Activated CD4-positive, alpha-beta T cell treated with anti-CD3 and anti-CD28 coated beads, Interleukin-2, amount 50 U/mL, for 16 hours (primary cell): ENCODE results near the gene PROM2.

ENCODE experiments used
- DNase-seq: peaks from one replicate; pipeline ENCODE4 v3.0.0-alpha.2; 2020

The PROM2 gene

DNA sequence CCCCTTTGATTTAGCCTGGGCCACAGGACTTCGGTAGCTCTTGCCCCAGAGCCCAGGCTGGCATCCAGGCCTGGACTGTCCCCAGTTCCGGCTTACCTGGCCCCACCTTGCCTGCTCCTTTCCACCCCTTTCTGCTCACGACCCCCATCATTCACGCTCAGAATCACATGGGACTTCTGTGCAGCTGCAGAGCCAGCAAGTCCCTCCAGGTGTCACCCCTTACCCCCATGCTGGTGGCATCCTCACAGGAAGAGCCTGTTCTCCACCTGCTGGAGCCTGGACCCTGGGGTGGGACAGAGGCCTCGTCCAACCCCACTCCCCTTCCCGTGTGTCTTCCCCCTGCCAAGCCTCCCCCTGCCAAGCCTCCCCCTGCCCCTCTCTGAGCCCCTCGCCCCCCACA is 15.0 kb downstream of the PROM2 start:
- no peak for DNase-seq

DNA sequence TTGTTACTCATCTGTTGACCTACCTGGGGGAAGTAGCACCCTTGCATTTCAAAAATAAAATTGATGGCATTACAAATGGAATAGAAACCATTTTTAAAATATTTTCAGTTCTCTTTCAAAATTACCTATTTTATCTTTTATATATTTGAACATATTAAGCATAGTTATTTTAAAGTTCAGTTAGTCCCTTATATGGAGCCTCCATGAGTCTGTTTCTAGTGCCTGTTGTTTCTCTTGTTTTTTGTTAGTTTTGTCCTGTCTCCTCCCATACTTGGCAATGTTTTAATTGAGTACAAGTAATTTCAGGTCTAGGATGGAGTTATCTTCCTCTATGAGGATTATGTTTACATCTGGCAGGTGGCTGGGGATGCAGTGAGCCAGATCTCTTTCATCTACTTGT is 17.0 kb downstream of the PROM2 start:
- no peak for DNase-seq

DNA sequence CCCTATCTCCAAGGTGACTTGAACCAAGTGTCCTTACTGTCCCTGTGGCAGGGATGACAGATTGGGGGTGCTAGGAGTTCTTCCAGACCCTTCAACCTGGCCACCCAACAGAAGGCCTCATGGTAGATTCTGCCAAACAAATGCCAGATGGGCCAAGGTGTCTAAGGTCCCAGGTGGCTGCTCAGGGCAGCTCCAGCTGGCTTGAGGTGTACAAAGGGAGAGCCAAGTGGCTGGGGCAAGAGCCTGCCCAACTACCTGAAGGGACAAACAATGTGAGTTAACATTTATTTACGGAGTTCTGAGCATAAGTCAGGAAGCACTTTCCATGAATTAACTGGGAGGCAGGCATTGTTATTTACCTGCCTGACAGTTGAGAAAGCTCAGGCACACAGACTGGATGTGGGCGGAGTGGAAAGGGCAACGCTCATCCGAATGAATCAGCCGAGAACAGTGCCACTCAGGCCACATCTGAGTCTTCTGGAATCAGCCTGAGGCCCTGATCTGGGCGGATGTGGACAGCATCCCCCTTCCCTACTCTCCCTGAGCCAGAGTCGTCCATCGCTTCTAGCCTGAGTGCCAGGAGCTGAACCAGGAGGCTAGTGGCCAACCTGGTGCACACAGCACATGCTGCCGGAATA is 18.5 kb downstream of the PROM2 start:
- DNase-seq: no peak

DNA sequence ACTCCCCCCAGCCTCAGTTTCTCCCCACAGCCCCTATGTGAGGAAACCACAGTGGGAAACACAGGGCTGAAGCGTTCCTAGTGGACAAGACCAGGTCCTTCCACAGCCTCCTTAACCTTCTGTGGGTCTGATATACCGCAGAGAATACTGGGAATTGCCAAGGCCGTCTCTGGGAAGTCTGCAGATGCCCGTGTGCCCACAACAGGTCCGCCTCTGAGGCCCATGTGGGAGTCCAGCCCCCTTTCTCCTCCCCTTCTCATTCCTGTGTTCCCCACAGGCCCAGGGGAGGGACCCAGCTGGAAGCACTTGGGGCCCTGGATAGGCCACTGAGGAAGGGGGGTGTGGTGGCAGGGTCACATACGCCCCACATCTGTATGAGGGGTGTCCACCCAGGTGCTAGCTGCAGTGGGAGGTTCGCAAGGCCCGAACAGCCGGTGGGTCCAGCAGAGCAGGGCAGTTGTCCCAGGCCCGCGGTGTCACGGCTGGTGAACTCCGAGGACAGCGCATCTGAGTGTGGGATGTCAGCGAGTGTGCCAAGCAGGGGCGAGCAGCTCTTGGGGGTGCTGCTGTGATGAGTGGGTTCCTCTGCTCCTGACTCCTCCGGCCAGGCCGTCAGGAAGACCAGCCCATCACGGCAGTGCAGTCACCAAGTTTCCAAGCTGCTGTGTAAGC is 20.5 kb downstream of the PROM2 start:
- no peak for DNase-seq

DNA sequence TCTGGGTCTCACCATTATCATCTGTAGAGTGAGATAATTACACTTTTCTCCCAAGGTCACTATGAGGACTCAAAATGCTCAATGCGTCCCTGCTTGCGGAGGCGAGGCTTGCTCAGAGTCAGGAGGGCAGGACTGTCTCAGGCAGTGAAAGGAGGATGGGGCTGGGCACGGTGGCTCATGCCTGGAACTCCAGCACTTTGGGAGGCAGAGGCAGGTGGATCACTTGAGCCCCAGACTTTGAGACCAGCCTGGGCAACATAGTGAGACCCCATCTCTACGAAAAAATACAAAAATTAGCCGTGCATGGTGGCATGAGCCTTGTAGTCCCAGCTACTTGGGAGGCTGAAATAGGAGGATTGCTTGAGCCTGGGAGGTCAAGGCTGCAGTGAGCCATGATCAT is 21.1 kb downstream of the PROM2 start:
- DNase-seq: no peak

DNA sequence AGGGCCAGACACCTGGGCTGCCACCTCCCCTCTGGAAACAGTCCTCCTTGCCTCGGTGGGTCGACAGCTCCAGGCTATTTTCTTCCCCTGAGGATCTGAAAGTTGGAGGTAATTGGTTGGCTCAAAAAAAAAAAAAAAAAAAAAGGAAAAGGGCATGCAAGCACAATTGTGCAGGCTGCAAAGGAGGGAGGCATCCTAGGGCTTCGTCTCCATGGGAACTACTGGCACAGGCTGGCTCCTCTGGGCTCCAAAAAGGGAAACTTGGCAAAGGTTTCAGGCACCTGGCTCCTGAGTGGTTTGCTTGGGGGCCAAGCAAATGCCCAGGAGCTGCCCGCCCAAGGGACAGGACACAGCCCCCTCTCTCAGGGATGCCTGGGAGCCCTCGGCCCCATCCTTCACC is 21.8 kb downstream of the PROM2 start:
- DNase-seq: no peak

DNA sequence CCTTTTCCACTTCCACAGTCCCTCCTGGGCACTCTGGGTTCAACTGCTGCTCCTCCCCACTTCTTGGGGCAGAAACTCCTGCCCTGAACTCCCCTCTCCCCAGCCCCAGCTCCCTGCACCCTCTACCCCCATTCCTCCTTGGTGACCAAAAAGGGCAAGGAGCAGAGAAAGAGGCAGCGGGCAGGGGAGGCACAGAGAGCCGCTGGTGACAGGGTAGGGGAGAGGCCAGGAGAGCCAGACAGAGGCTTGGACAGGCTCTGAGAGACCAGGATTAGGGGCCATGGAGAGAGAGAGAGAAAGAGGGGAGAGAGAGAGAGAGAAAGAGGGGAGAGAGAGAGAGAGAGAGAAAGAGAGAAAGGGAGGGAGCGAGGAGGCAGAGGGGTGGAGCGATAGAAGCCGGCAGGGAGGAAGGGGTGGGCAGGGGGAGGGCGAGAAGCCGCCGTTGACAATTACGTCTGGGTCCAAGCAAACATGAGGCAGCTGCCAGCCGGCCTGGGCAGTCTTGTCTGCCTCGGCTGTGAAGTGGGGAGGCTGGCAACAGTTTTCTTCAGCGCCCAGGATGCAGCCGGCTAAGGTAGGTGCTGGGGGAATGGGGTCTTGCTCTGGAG is 22.7 kb downstream of the PROM2 start, which contains the start of gene KCNIP3:
Gene KCNIP3 (plus strand): TSS at position 468 of the 608 bp plus-strand sequence. CDS start 92 bp downstream, at position 560.
- no peak for DNase-seq

DNA sequence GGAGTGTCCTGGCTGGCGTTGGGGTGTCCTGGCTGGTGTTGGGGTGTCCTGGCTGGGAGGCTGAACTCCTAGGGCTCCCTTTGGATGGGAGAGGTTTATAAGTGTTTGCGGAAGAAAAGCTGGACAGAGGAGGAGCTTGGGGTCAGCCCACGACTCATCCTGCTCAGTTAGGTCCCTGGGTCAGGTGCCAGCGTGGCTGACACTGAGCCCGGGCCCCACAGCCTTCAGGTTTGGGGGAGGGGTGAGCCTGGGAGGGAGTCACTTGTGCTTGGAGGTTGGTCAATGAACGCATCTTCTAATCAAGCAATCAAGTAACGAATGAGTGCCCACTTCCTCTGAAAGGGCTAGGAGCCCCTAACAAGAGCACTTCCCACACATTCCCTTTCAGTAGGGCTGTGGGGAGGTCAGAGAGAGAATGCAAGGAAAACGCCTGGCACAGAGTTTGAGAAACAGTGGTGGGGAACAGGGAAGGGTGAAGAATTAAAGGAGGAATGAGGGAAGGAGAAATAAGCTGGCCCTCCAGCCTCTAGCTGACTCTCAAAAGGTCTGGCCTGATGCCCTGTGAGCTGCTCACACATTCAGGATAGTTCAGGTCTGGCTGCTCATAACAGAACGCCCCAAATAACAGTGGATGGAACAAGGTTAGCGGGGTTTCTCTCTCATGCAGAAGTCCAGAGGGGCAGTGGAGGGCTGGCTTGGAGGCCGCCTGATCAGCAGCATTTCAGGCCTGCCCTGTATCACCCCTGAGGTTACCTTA is 23.6 kb downstream of the PROM2 start:
- no peak for DNase-seq

DNA sequence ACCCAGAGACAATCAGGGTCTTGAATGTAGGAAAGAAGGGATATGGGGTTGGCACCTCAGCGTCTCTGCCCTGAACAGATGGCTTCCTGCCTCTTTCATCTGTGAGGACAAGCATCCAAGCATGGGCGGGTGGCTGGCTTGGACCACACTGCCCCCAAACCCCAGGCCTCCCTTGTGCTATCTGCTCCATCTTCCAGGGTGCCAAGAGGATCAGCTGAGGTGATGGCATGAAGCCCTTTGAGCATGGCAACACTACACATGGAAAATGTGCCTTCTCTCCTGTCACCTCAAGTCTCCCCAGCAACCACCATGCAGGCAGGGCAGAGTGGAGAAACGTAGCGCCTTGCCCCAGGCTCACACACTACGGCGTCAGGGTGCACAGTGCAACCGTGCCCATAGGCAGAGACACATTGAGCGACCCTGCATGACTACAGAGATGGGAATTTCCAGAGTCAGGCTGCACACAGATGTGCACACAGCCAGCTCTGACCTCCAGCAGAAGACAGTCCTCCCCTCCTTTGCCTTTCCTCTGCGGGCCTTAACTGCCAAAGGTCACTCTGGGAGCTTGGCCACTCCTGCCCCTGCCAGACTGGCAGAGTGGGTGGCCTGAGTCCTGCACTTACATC is 24.4 kb downstream of the PROM2 start:
- DNase-seq: no peak

DNA sequence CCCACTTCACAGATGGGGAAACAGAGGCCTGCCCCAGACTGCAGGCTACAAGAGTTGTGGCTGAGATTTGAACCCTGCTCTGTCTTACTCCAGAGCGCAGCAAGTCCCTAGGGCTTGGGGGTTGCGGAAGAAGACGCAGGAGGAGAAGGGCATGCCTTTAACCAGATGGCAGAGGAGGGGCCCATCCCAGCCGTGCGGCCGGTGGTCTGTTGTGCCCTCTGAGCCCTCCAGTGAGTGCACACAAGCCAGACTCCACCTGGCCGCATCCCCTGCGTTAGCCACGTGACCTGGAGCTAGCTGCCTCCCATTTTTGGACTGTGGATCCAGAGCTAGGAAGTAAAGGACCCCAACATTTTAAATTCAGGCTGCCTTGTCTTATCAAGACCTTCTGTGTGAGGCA is 25.7 kb downstream of the PROM2 start:
- DNase-seq: no peak

DNA sequence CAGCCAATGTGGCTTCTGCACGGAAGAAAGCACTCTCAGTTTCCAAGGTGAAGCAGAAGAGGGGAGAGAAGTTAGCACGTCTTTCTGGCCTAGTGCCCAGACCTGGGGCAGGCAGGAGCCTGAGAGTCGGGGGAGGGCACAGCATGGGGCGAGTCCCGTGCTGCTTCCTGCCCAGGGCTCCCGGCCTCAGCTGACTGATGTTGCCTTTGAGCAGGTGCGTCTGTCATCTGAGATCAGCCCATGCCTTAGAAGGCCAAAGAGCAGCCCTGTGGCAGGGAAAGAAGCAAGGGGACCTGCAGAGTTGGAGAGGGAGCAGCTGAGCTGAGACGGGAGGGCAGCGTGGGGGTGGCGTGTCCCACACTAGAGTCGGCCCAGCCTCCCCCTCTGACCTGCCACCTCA is 26.2 kb downstream of the PROM2 start:
- no peak for DNase-seq

DNA sequence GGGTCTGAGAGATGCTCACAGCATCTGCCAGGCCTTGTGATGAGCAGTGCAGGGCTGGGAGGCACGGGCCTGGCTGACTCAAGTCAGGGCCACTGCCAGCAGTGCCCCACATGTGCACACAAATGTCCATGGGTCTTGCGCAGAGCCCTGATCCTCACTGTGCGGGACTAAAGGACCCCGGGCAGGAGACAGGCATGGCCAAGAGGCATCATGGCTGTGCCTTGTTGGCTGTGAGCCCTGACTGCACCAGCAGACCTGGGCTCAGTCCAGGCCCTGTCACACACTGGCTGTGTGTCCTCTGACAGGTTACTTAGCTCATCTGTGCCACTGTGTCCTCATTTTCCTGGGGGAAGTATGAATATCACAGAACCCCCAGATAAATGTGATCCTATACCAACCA is 26.9 kb downstream of the PROM2 start:
- DNase-seq: no peak

DNA sequence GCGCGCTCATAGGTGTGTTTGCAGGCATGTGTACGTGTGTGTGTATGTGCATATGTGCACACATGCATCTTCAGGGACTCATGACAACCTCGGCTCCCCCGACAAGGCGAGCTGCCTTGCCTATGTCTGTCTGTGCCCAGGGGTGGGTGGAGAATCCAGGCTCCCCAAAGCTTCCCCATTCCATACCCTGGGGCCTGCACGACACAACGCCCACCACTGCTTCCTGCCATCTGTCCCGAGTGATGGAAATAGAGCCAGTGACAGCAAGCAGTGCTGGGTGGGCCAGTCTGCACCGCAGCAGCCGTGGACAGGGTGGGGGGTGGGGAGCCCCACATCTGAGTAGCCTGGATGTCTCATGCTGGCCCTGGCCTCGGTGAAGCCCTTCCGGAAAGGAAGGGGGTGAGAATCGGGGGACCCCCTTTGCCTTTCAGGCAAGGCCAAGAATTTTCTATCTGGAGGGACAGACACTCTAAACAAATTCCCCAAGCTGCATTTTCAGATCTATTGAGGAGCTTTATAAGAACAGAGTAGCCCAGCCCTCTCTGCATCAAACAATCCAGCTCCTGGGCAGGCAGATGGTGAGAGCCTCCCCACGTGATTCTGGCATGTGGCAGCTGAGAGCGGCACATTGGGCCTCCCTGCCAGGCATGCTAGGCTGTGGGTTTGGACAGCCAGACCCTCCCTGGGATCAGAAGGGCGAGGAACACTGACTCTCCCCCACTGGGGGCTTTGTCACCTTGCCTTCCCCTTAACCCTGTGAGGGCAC is 27.8 kb downstream of the PROM2 start:
- DNase-seq: no peak

DNA sequence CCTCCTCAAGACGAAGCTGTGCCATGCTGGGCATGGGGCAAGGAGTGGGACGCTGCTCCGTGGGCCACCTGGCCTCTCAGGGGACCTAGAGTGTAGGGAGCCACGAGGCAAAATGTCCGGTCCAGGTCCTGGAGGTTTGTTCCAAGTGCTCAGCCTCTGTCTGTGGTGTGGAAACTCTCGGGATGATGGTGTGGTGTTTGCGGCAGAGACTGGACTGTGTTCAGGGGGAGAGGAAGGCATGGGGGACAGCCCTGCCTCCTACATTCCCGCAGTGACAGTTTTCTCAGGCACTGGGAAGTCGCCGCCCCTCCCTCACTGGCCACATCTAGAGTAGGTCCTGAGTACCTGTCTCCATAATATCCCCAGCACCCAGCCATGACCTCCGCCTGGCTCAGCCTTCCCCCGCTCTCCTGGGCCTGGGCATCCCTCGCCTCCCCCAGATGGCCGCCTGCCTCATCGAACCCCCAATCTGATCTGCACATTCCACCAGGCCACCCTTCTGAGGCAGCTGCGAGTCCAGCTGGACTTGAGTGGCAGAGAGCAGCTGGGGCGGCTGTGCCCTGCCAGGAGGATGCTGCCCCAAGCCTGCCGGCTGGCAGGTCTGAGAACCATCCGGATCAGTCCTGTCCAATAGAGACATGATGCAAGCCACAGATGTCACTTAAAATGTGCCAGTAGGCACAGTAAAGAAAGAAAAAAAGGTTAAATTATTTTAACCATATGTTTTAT is 29.1 kb downstream of the PROM2 start:
- no peak for DNase-seq

DNA sequence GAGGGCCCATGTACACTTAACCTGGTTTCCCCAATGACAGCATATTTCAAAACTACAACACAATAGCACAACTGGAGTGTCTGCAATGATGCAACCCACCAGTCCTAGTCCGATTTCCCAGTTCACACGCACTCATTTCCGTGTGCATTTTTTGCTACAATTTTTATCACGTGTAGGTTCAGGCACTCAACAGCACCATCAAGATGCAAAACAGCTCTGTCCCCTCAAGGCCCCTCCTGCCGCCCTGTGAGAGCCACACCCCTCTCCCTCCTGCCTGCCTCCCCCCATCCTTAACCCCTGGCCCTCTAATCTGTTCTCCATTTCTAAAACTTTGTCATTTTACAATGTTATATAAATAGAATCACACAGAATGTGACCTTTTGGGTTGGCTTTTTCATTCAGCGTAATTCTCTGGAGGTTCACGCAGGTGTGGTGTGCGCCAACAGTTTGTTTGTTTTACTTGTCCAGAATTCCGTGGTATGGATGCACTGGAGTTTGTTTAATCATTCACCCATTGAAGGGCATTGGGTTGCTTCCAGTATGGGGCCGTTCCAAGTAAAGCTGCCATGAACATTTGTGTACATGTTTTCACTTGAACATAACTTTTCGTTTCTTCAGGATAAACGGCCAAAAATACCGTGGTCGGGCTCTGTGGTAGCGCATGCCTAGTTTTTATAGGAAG is 31.3 kb downstream of the PROM2 start:
- no peak for DNase-seq

DNA sequence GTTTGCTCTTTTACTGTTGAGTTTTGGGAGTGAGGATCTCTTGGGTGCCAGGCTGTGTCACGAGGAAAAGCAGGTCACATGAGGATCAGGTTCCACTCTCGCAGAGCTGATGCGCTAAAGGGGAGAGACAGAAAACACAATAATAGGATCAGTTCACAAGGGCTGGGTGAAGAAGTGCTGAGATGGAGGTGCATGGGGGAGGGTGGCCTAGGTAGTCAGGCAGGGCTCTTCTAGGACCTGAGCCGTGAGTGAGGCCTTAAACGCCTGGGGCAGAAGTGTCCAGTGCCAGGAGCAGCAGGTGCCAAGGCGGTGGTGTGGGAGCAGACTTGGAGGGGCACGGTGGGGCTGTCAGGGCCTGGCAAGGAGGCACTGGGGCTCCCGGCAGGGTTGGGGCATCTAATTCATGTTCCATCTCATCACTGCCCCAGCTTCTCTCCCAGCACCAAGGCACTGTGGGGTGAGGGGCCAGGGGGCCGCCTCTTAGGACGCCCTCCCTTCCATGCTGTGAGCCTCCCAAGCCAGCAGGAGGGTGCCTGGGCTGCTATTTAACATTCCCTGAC is 32.2 kb downstream of the PROM2 start:
- DNase-seq: no peak

DNA sequence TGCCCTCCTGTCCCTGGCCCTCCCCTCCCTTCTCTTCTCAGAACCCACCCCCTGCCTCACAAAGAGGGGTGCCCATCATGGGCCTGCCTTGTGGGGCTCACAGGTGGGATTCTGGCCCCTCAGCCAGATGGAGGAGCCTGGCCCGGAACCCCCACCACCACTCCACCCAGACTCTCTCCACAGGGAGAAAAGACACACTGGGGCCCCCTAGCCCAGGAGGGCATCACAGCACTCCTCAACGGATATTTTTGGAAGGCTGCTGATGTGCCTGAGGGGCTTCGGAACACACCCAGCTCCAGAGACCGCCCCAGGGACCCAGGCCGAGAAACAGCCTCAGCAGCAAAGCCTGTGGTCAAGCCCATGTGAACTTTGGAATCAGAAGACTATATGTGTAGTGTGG is 32.8 kb downstream of the PROM2 start:
- DNase-seq: no peak

DNA sequence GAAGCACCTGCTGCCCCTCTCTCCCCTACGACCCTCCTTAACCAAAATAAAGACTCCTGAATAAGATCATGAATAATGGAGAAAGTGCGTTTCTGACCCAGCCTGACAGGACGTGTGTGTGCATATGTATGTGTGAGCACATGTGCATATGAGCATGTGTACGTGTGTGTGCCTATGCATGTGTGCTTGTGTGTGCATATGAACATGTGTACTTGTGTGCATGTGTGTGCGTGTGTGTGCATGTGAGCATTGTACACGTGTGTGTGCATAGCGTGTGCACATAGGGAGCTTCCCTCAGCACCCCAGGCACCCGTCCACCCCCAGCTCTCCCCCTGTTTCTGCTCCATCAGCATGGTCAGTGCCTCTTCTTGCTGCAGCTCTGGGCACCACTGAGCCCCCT is 33.6 kb downstream of the PROM2 start:
- no peak for DNase-seq

DNA sequence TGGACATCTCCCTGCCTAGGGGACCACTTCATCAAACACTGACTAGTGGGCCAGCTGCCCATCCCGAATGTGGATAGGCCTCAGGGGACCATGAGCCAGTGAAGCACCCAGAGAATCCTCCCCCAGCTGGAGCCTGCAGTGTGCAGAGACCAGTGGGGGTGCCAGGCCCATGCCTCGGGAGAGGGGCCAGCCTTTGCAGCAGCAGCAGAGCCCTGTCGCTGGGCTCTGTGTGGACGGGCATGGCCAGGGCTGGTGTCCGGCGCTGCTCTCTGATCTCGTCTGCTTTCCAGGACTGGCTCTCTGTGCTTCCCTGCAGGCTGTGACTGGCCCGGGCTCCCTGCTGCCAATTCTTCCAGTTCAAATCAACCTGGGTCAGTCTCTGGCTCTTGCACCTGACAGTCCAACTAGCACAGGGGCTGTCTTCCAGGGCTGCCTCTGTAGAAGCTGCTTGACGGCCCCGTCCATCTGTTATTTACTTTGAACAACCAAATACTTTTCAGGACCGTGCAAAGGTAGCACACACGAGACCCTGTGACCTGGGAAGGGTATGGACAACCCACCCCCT is 34.3 kb downstream of the PROM2 start:
- no peak for DNase-seq

DNA sequence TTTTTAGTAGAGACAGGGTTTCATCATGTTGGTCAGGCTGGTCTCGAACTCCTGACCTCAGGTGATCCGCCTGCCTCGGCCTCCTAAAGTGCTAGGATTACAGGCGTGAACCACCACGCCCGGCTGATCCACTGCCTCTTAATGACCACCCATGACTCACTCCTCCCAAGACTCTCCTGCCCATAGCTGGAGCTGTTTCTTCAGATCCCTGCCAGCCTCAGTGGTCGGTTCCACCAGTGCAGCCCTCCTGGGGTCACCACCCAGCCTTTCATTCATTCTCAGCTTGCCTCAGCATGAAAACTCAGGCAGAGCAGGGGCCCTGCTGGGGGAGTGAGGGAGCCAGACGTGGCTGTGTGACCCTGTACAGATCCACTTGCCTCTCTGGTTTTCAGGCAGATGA is 35.4 kb downstream of the PROM2 start:
- no peak for DNase-seq

DNA sequence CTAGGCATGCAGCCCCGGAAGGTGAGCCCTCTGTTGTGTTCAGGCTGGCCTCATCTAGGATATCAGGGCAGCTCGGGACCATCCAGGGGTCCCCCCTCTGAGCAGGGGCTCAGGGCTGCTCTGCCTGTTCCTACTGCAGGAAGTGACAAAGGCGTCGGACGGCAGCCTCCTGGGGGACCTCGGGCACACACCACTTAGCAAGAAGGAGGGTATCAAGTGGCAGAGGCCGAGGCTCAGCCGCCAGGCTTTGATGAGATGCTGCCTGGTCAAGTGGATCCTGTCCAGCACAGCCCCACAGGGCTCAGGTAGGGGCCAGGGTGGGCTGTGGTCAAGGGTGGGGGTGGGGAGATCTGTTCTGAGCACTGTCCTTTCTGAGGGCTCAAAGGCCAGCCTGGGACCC is 36.0 kb downstream of the PROM2 start:
- DNase-seq: no peak
